Measurements from ENCODE around the gene SOX9. TPM values are rescaled to one million over a fixed set of nuclear protein-coding genes. Genes with fewer than 3 reads are reported as not detected.

The SOX9 gene
- total and polyA plus RNA-seq, 2 experiments from 2014 or later: 36.9 to 87.3 TPM

GRCh38 chr17:72101526-72101925 lies 19.3 kb upstream of the SOX9 start:
- WGBS (ENCODE audit: low lambda C conversion rate, missing lambda C conversion rate): 66% methylated on average over 3 of the region's 3 CpGs
- no peak for DNase-seq (ENCODE audit: low spot score)
- H3K79me2 ChIP-seq: no peaks in the 10 kb centered on the region
- no peak overlapping the region for H3K4me2 ChIP-seq
- H4K20me1 ChIP-seq (ENCODE audit: insufficient read depth, poor library complexity, severe bottlenecking): no peaks in the 10 kb centered on the region
- H3K27ac ChIP-seq: no peak overlapping the region
- H2AFZ ChIP-seq: no peak overlapping the region
- TF ChIP-seq EZH2 (IDR thresholded peaks at IDR 0.05; ENCODE audit: borderline replicate concordance) (no peak), EZH2phosphoT487 (IDR thresholded peaks at IDR 0.05; ENCODE audit: low read depth, severe bottlenecking, unreplicated experiment) (no peak), CTCF (IDR thresholded peaks at IDR 0.05; ENCODE audit: poor library complexity) (no peak)
- no peaks in the 10 kb centered on the region for H3K9me2 ChIP-seq (replicated peaks; ENCODE audit: insufficient read depth)
- no peak overlapping the region for H3K4me3 ChIP-seq
- no peaks in the 10 kb centered on the region for H3K27me3 ChIP-seq
- no peaks in the 10 kb centered on the region for H3K4me1 ChIP-seq (ENCODE audit: insufficient read depth)
- H3K36me3 ChIP-seq (replicated peaks; ENCODE audit: insufficient read depth, low read depth): no peaks in the 10 kb centered on the region
- H3K9me3 ChIP-seq (ENCODE audit: low read depth): no peaks in the 10 kb centered on the region

GRCh38 chr17:72102366-72102765 lies 18.5 kb upstream of the SOX9 start:
- no peak overlapping the region for H3K4me2 ChIP-seq
- TF ChIP-seq EZH2phosphoT487 (IDR thresholded peaks at IDR 0.05; ENCODE audit: low read depth, severe bottlenecking, unreplicated experiment): no peak
- no peak for TF ChIP-seq EZH2 (IDR thresholded peaks at IDR 0.05; ENCODE audit: borderline replicate concordance)
- no peak for TF ChIP-seq CTCF (IDR thresholded peaks at IDR 0.05; ENCODE audit: poor library complexity)

GRCh38 chr17:72104164-72104862 lies 16.5 kb upstream of the SOX9 start:
- TF ChIP-seq EZH2phosphoT487 (IDR thresholded peaks at IDR 0.05; ENCODE audit: low read depth, severe bottlenecking, unreplicated experiment) (no peak), EZH2 (IDR thresholded peaks at IDR 0.05; ENCODE audit: borderline replicate concordance) (no peak), CTCF (IDR thresholded peaks at IDR 0.05; ENCODE audit: poor library complexity) (no peak)
- Histone ChIP-seq H3K4me2 (no peak overlapping the region), H4K20me1 (ENCODE audit: insufficient read depth, poor library complexity, severe bottlenecking) (no peaks in the 10 kb centered on the region), H3K9me3 (ENCODE audit: low read depth) (no peaks in the 10 kb centered on the region), H3K27ac (no peak overlapping the region), H3K4me1 (ENCODE audit: insufficient read depth) (peaks cover 4% of the 10 kb centered on the region), H2AFZ (no peak overlapping the region), H3K9me2 (replicated peaks; ENCODE audit: insufficient read depth) (no peaks in the 10 kb centered on the region), H3K27me3 (peaks cover 7% of the 10 kb centered on the region), H3K36me3 (replicated peaks; ENCODE audit: insufficient read depth, low read depth) (no peaks in the 10 kb centered on the region), H3K79me2 (no peaks in the 10 kb centered on the region), H3K4me3 (no peak overlapping the region)
- no peak for DNase-seq (ENCODE audit: low spot score)
- 86% methylated on average over 11 of the region's 11 CpGs for WGBS (ENCODE audit: low lambda C conversion rate, missing lambda C conversion rate)

More at GRCh38 chr17:72102366-72102765, 18.5 kb upstream of the SOX9 start:
- DNase-seq (ENCODE audit: low spot score): no peak
- Histone ChIP-seq H3K4me3 (no peak overlapping the region), H3K36me3 (replicated peaks; ENCODE audit: insufficient read depth, low read depth) (no peaks in the 10 kb centered on the region), H3K27ac (no peak overlapping the region), H4K20me1 (ENCODE audit: insufficient read depth, poor library complexity, severe bottlenecking) (no peaks in the 10 kb centered on the region), H3K9me2 (replicated peaks; ENCODE audit: insufficient read depth) (no peaks in the 10 kb centered on the region), H2AFZ (no peak overlapping the region), H3K27me3 (no peaks in the 10 kb centered on the region), H3K4me1 (ENCODE audit: insufficient read depth) (no peaks in the 10 kb centered on the region), H3K79me2 (no peaks in the 10 kb centered on the region), H3K9me3 (ENCODE audit: low read depth) (no peaks in the 10 kb centered on the region)
- WGBS (ENCODE audit: low lambda C conversion rate, missing lambda C conversion rate): 76% methylated on average over 1 of the region's 1 CpG

All from hepatocyte (in vitro differentiated cells).